ENCODE data around the gene MAP2K6. TPM values are rescaled to one million over a fixed set of nuclear protein-coding genes. Genes with fewer than 3 reads are reported as not detected.

The MAP2K6 gene
- 10 to 100 TPM; 59.0 to 83.3 TPM for total RNA-seq

GRCh38 chr17:69414408-69415274 lies at the start of gene MAP2K6:
Gene MAP2K6, plus strand, starts transcription at chr17:69414697. Its CDS starts 288 bp downstream, at chr17:69414985.
- H3K36me3 ChIP-seq = no peaks in the 10 kb centered on the region
- peaks cover 8% of the 10 kb centered on the region for H3K4me1 ChIP-seq
- H3K27me3 ChIP-seq = no peaks in the 10 kb centered on the region
- peak; percentile 89 for DNase-seq
- peak within 1 kb of the TSS; percentile 57 for H3K4me3 ChIP-seq
- intact Hi-C loops (cut with DNase I) = loop anchor here (5.0 kb wide), 1 partner anchor 93 kb away; no protein-coding TSS in a partner anchor
- no peak for TF ChIP-seq CTCF (IDR thresholded peaks at IDR 0.05)
- peak within 1 kb of the TSS; percentile 40 for H3K27ac ChIP-seq
- H3K9ac ChIP-seq (ENCODE audit: low read depth in 2 of 2, low read length in 2 of 2) = peak within 1 kb of the TSS; percentile 54 to 85
- H3K9me3 ChIP-seq = no peaks in the 10 kb centered on the region

GRCh38 chr17:69367298-69367697 lies 47.2 kb upstream of the MAP2K6 start:
- H3K27ac ChIP-seq = no peak overlapping the region
- no peak overlapping the region for H3K9ac ChIP-seq (ENCODE audit: low read depth in 2 of 2, low read length in 2 of 2)
- H3K9me3 ChIP-seq = no peaks in the 10 kb centered on the region
- H3K4me3 ChIP-seq = no peak overlapping the region
- intact Hi-C loops (cut with DNase I) = no loop called here
- no peaks in the 10 kb centered on the region for H3K27me3 ChIP-seq
- no peaks in the 10 kb centered on the region for H3K4me1 ChIP-seq
- no peaks in the 10 kb centered on the region for H3K36me3 ChIP-seq
- DNase-seq = no peak
- no peak for TF ChIP-seq CTCF (IDR thresholded peaks at IDR 0.05)

- no peak overlapping the region for H3K27ac ChIP-seq
- DNase-seq = no peak
- intact Hi-C loops (cut with DNase I) = no loop called here
- no peaks in the 10 kb centered on the region for H3K9me3 ChIP-seq
- no peak overlapping the region for H3K9ac ChIP-seq (ENCODE audit: low read depth in 2 of 2, low read length in 2 of 2)
- no peaks in the 10 kb centered on the region for H3K4me1 ChIP-seq
- H3K36me3 ChIP-seq = no peaks in the 10 kb centered on the region
- H3K4me3 ChIP-seq = no peak overlapping the region
- TF ChIP-seq CTCF (IDR thresholded peaks at IDR 0.05) = no peak
- no peaks in the 10 kb centered on the region for H3K27me3 ChIP-seq
These were observed 41.4 kb upstream of the MAP2K6 start for GRCh38 chr17:69373069-69373468.

- H3K4me3 ChIP-seq = no peak overlapping the region
- H3K36me3 ChIP-seq = no peaks in the 10 kb centered on the region
- no peak overlapping the region for H3K27ac ChIP-seq
- no peak overlapping the region for H3K9ac ChIP-seq (ENCODE audit: low read depth in 2 of 2, low read length in 2 of 2)
- no peak for DNase-seq
- intact Hi-C loops (cut with DNase I) = no loop called here
- no peaks in the 10 kb centered on the region for H3K27me3 ChIP-seq
- H3K9me3 ChIP-seq = no peaks in the 10 kb centered on the region
- TF ChIP-seq CTCF (IDR thresholded peaks at IDR 0.05) = no peak
- H3K4me1 ChIP-seq = no peaks in the 10 kb centered on the region
These were observed 39.3 kb upstream of the MAP2K6 start for GRCh38 chr17:69375229-69375628.

GRCh38 chr17:69388822-69389442 lies 25.6 kb upstream of the MAP2K6 start:
- Histone ChIP-seq H3K9me3 (no peaks in the 10 kb centered on the region), H3K9ac (ENCODE audit: low read depth in 2 of 2, low read length in 2 of 2) (no peak overlapping the region), H3K27me3 (no peaks in the 10 kb centered on the region), H3K4me1 (no peaks in the 10 kb centered on the region), H3K27ac (no peak overlapping the region), H3K36me3 (no peaks in the 10 kb centered on the region), H3K4me3 (no peak overlapping the region)
- intact Hi-C loops (cut with DNase I) = no loop called here
- TF ChIP-seq CTCF (IDR thresholded peaks at IDR 0.05) = no peak
- DNase-seq = no peak

Data from colonic mucosa (tissue), 4 donors.